ENCODE data around the gene LAYN.

LAYN gene

DNA sequence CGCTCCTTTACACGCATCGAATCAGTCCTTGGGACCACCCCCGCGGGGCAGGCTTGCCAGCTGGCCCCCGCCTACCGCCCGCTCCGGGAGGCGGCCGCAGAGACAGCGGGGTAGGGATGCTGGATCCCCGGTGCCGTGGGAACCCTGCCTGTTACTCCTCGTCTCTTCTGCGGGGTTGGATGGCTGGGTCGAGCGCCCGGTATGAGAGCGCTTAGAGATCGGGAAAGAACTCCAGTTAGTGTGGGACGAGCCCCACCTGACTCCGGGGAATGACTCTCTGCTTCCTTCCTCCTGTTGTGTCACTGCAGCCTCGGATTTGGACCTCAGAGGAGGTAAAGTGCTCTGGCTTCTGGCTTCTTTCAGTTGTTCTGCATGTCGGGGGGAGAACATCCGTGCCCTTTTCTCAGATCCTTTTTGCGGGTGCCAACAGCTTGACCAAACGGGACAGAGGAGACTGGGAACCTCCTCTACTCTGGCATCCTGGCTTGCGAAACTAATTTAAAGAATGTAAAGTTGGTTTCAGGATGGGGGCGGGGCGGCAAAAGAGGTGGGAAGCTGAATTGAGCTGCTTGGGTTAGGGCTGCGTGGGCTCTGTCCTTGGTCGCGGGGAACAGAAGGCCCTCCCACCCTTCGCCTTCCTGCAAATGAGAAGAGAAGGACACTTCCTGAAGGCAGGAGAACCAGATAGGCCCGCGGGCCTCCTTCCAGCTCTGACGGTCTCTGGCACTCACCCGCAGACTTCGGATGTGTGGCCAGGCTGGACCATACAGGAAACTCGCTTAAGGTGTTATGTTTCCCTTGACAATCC lies 938 bp downstream of the LAYN start:
- peaks cover 12% of the 10 kb centered on the region for H3K27me3 ChIP-seq (replicated peaks; ENCODE audit: control insufficient read depth, insufficient read depth, low read length, poor library complexity, severe bottlenecking)
- DNase-seq: no peak
- no peaks in the 10 kb centered on the region for H3K9me3 ChIP-seq (ENCODE audit: control insufficient read depth, low read length)

DNA sequence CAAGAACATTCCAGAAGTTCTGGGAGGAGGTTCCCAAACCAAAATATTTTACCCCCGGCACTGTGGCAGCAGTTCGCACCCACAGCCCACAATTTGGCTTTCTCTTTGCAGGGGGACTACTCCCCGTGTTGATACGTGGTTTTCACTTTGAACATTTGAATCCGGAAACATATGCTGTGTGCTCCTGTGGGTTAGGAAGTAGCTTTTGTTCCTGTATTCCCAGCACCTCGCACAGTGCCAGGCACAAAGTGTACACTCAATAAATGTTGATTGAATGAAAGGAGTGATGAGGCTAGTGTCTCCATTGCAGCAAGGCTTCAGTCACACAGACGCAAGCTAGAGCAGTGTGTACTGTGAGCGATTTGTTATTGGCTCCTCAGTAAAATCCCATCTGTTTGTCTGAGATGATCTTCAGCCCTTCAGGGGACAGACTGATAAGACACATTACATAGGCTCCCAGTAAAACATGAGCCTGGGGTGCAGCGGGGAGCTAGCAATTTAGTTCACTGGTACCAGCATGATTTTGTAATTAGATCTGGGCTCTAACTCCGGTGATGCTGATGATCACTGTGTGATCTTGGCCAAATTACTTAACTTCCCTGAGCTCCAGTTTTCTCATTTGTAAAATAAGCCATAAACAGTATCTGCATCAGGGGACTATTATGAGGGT lies 2.2 kb downstream of the LAYN start:
- H3K4me1 ChIP-seq (ENCODE audit: control insufficient read depth, insufficient read depth, low read length, poor library complexity, severe bottlenecking): peaks cover 15% of the 10 kb centered on the region
- no peaks in the 10 kb centered on the region for H3K36me3 ChIP-seq (ENCODE audit: control insufficient read depth, insufficient read depth, low read length)
- no peak overlapping the region for H3K27ac ChIP-seq (ENCODE audit: insufficient read depth, low read length, poor library complexity, severe bottlenecking)
- H3K9me3 ChIP-seq (ENCODE audit: control insufficient read depth, low read length): no peaks in the 10 kb centered on the region
- H3K27me3 ChIP-seq (replicated peaks; ENCODE audit: control insufficient read depth, insufficient read depth, low read length, poor library complexity, severe bottlenecking): peaks cover 12% of the 10 kb centered on the region
- H3K4me3 ChIP-seq (ENCODE audit: insufficient read depth, low read depth, low read length, poor library complexity, severe bottlenecking): no peak overlapping the region
- no peak for DNase-seq

More for the DNA sequence above, 938 bp downstream of the LAYN start:
- peaks cover 15% of the 10 kb centered on the region for H3K4me1 ChIP-seq (ENCODE audit: control insufficient read depth, insufficient read depth, low read length, poor library complexity, severe bottlenecking)
- peak overlapping the region; percentile 23 for H3K4me3 ChIP-seq (ENCODE audit: insufficient read depth, low read depth, low read length, poor library complexity, severe bottlenecking)
- H3K36me3 ChIP-seq (ENCODE audit: control insufficient read depth, insufficient read depth, low read length): no peaks in the 10 kb centered on the region
- H3K27ac ChIP-seq (ENCODE audit: insufficient read depth, low read length, poor library complexity, severe bottlenecking): no peak overlapping the region

- Histone ChIP-seq H3K4me3 (ENCODE audit: insufficient read depth, low read depth, low read length, poor library complexity, severe bottlenecking) (no peak overlapping the region), H3K9me3 (ENCODE audit: control insufficient read depth, low read length) (no peaks in the 10 kb centered on the region), H3K4me1 (ENCODE audit: control insufficient read depth, insufficient read depth, low read length, poor library complexity, severe bottlenecking) (no peaks in the 10 kb centered on the region), H3K27ac (ENCODE audit: insufficient read depth, low read length, poor library complexity, severe bottlenecking) (no peak overlapping the region), H3K36me3 (ENCODE audit: control insufficient read depth, insufficient read depth, low read length) (no peaks in the 10 kb centered on the region), H3K27me3 (replicated peaks; ENCODE audit: control insufficient read depth, insufficient read depth, low read length, poor library complexity, severe bottlenecking) (no peaks in the 10 kb centered on the region)
- DNase-seq: no peak
Observed at GRCh38 chr11:111548525-111548924, 8.0 kb downstream of the LAYN start.

GRCh38 chr11:111549196-111549868 lies 8.8 kb downstream of the LAYN start:
- Histone ChIP-seq H3K4me1 (ENCODE audit: control insufficient read depth, insufficient read depth, low read length, poor library complexity, severe bottlenecking) (no peaks in the 10 kb centered on the region), H3K27me3 (replicated peaks; ENCODE audit: control insufficient read depth, insufficient read depth, low read length, poor library complexity, severe bottlenecking) (no peaks in the 10 kb centered on the region), H3K4me3 (ENCODE audit: insufficient read depth, low read depth, low read length, poor library complexity, severe bottlenecking) (no peak overlapping the region), H3K36me3 (ENCODE audit: control insufficient read depth, insufficient read depth, low read length) (no peaks in the 10 kb centered on the region), H3K9me3 (ENCODE audit: control insufficient read depth, low read length) (no peaks in the 10 kb centered on the region), H3K27ac (ENCODE audit: insufficient read depth, low read length, poor library complexity, severe bottlenecking) (no peak overlapping the region)
- no peak for DNase-seq

DNA sequence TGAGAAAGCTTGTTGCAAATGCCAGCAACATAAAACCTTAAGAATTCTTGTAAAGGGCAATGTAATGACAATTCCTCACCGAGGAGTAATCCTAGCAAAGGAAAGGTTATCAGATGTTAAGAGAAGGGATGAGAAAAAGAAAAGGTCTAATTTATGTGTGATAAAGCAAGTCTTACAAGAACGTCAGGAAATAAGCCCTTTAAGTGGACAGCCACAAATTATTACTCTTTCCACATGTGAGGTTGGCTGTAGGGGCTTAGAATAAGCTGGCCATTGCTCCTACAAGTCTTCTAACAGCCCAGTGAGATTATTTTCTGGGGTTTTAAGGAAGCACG lies 9.3 kb downstream of the LAYN start:
- no peak overlapping the region for H3K4me3 ChIP-seq (ENCODE audit: insufficient read depth, low read depth, low read length, poor library complexity, severe bottlenecking)
- DNase-seq: no peak

GRCh38 chr11:111550258-111550657 lies 9.7 kb downstream of the LAYN start:
- Histone ChIP-seq H3K4me3 (ENCODE audit: insufficient read depth, low read depth, low read length, poor library complexity, severe bottlenecking) (no peak overlapping the region), H3K36me3 (ENCODE audit: control insufficient read depth, insufficient read depth, low read length) (no peaks in the 10 kb centered on the region), H3K4me1 (ENCODE audit: control insufficient read depth, insufficient read depth, low read length, poor library complexity, severe bottlenecking) (no peaks in the 10 kb centered on the region), H3K9me3 (ENCODE audit: control insufficient read depth, low read length) (no peaks in the 10 kb centered on the region), H3K27me3 (replicated peaks; ENCODE audit: control insufficient read depth, insufficient read depth, low read length, poor library complexity, severe bottlenecking) (no peaks in the 10 kb centered on the region), H3K27ac (ENCODE audit: insufficient read depth, low read length, poor library complexity, severe bottlenecking) (no peak overlapping the region)
- DNase-seq: no peak

More for the DNA sequence above, 9.3 kb downstream of the LAYN start:
- Histone ChIP-seq H3K4me1 (ENCODE audit: control insufficient read depth, insufficient read depth, low read length, poor library complexity, severe bottlenecking) (no peaks in the 10 kb centered on the region), H3K36me3 (ENCODE audit: control insufficient read depth, insufficient read depth, low read length) (no peaks in the 10 kb centered on the region), H3K27ac (ENCODE audit: insufficient read depth, low read length, poor library complexity, severe bottlenecking) (no peak overlapping the region), H3K27me3 (replicated peaks; ENCODE audit: control insufficient read depth, insufficient read depth, low read length, poor library complexity, severe bottlenecking) (no peaks in the 10 kb centered on the region), H3K9me3 (ENCODE audit: control insufficient read depth, low read length) (no peaks in the 10 kb centered on the region)

DNA sequence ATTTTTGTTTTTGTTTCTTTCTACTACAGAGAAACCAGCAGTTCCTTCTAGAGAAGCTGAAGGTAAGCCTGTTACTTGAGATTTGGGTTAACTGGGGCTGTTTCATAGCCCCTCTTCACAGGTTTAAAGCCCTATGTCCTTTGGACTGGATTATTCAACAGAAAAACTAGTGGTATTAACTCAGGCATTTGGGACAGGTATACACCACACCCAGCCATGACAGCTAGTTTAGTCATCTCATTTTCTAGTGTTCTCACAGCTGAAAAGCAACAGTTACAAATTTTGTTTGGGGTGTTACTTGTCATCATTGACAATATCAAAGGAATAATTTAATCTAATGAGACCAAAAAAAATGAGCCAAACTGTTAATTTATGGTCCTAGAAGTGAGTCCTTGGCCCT lies 14.0 kb downstream of the LAYN start:
- Histone ChIP-seq H3K36me3 (ENCODE audit: control insufficient read depth, insufficient read depth, low read length) (no peaks in the 10 kb centered on the region), H3K27ac (ENCODE audit: insufficient read depth, low read length, poor library complexity, severe bottlenecking) (no peak overlapping the region), H3K27me3 (replicated peaks; ENCODE audit: control insufficient read depth, insufficient read depth, low read length, poor library complexity, severe bottlenecking) (no peaks in the 10 kb centered on the region), H3K4me3 (ENCODE audit: insufficient read depth, low read depth, low read length, poor library complexity, severe bottlenecking) (no peak overlapping the region), H3K4me1 (ENCODE audit: control insufficient read depth, insufficient read depth, low read length, poor library complexity, severe bottlenecking) (no peaks in the 10 kb centered on the region), H3K9me3 (ENCODE audit: control insufficient read depth, low read length) (no peaks in the 10 kb centered on the region)
- DNase-seq: no peak

GRCh38 chr11:111555255-111555654 lies 14.7 kb downstream of the LAYN start:
- Histone ChIP-seq H3K4me1 (ENCODE audit: control insufficient read depth, insufficient read depth, low read length, poor library complexity, severe bottlenecking) (no peaks in the 10 kb centered on the region), H3K27me3 (replicated peaks; ENCODE audit: control insufficient read depth, insufficient read depth, low read length, poor library complexity, severe bottlenecking) (no peaks in the 10 kb centered on the region)

GRCh38 chr11:111557425-111558111 lies 17.0 kb downstream of the LAYN start:
- H3K27ac ChIP-seq (ENCODE audit: insufficient read depth, low read length, poor library complexity, severe bottlenecking): no peak overlapping the region
- H3K4me1 ChIP-seq (ENCODE audit: control insufficient read depth, insufficient read depth, low read length, poor library complexity, severe bottlenecking): no peaks in the 10 kb centered on the region
- H3K4me3 ChIP-seq (ENCODE audit: insufficient read depth, low read depth, low read length, poor library complexity, severe bottlenecking): no peak overlapping the region
- H3K9me3 ChIP-seq (ENCODE audit: control insufficient read depth, low read length): no peaks in the 10 kb centered on the region
- DNase-seq: no peak
- no peaks in the 10 kb centered on the region for H3K27me3 ChIP-seq (replicated peaks; ENCODE audit: control insufficient read depth, insufficient read depth, low read length, poor library complexity, severe bottlenecking)
- no peaks in the 10 kb centered on the region for H3K36me3 ChIP-seq (ENCODE audit: control insufficient read depth, insufficient read depth, low read length)

More at GRCh38 chr11:111555255-111555654, 14.7 kb downstream of the LAYN start:
- H3K27ac ChIP-seq (ENCODE audit: insufficient read depth, low read length, poor library complexity, severe bottlenecking): no peak overlapping the region
- no peak for DNase-seq
- no peak overlapping the region for H3K4me3 ChIP-seq (ENCODE audit: insufficient read depth, low read depth, low read length, poor library complexity, severe bottlenecking)
- no peaks in the 10 kb centered on the region for H3K9me3 ChIP-seq (ENCODE audit: control insufficient read depth, low read length)
- H3K36me3 ChIP-seq (ENCODE audit: control insufficient read depth, insufficient read depth, low read length): no peaks in the 10 kb centered on the region
